ENCODE measurements around the gene MYLIP. TPM values are rescaled to one million over a fixed set of nuclear protein-coding genes. Genes with fewer than 3 reads are reported as not detected.

Gene MYLIP
- total RNA-seq, 1 experiment from 2014 or later, result 27.0 TPM

- WGBS (ENCODE audit: extremely low coverage, insufficient read length, low lambda C conversion rate), result no CpG with 5 or more reads among the region's 7 CpGs
- no peak overlapping the region for H3K4ac ChIP-seq (ENCODE audit: low read depth, low read length)
These were observed 30.2 kb downstream of the MYLIP start for GRCh38 chr6:16158943-16159557.

More at GRCh38 chr6:16158943-16159557, 30.2 kb downstream of the MYLIP start:
- no peak overlapping the region for H2BK120ac ChIP-seq (ENCODE audit: low read depth, low read length, poor library complexity, severe bottlenecking)
- H2AK5ac ChIP-seq (ENCODE audit: insufficient read length, low read length), result no peak overlapping the region
- peaks cover 0 to 5% (median 2%) of the 10 kb centered on the region in 3 experiments; a peak in 3 of 7 replicates for H3K36me3 Mint-ChIP-seq (ENCODE audit: insufficient read depth in 1 of 3, low read depth in 3 of 3)
- no peak overlapping the region for H2BK5ac ChIP-seq (ENCODE audit: insufficient read length, low read length)
- no peak overlapping the region for H4K91ac ChIP-seq (ENCODE audit: insufficient read length, low read depth, low read length)
- H3K79me1 ChIP-seq (ENCODE audit: insufficient read depth, low read depth, low read length, poor library complexity, severe bottlenecking), result no peaks in the 10 kb centered on the region
- H3K27ac Mint-ChIP-seq, result no peak overlapping the region
- H4K20me1 ChIP-seq (ENCODE audit: control insufficient read depth, insufficient read depth, insufficient read length), result no peaks in the 10 kb centered on the region
- H3K79me2 ChIP-seq (ENCODE audit: insufficient read depth, low read length), result no peaks in the 10 kb centered on the region
- no peak overlapping the region for H4K5ac ChIP-seq (ENCODE audit: insufficient read length, low read depth, low read length)
- no peak overlapping the region for H3K9ac ChIP-seq (ENCODE audit: extremely low read depth, insufficient read length, low read length)
- no peaks in the 10 kb centered on the region for H3K4me1 ChIP-seq (ENCODE audit: insufficient read depth, low read length)
- H2BK15ac ChIP-seq (ENCODE audit: low read depth, low read length), result no peak overlapping the region
- H3K14ac ChIP-seq (ENCODE audit: insufficient read depth, low read length), result no peak overlapping the region
- no peak overlapping the region for H3T11ph ChIP-seq (ENCODE audit: low read length)
- no peak overlapping the region for H2AFZ ChIP-seq (ENCODE audit: low read length)
- no peak overlapping the region for H3K4me3 Mint-ChIP-seq
- H3K18ac ChIP-seq (ENCODE audit: insufficient read length, low read depth, low read length), result no peak overlapping the region
- no peak overlapping the region for H2BK12ac ChIP-seq (ENCODE audit: insufficient read length, low read depth, low read length)
- H2BK20ac ChIP-seq (ENCODE audit: low read depth, low read length, poor library complexity, severe bottlenecking), result no peak overlapping the region
- H3K23ac ChIP-seq (ENCODE audit: insufficient read length, low read depth, low read length), result no peak overlapping the region
- no peaks in the 10 kb centered on the region for H3K4me1 Mint-ChIP-seq
- no peak for DNase-seq
- no peak overlapping the region for H3K4me2 ChIP-seq (ENCODE audit: insufficient read depth, insufficient read length, low read length)
- no peak overlapping the region for H3K56ac ChIP-seq (ENCODE audit: insufficient read length, low read depth, low read length)
- no peaks in the 10 kb centered on the region for H3K23me2 ChIP-seq (ENCODE audit: insufficient read length, low read depth, low read length, poor library complexity, severe bottlenecking)
- no peaks in the 10 kb centered on the region for H3K9me3 Mint-ChIP-seq
- TF ChIP-seq, protein P1, sequence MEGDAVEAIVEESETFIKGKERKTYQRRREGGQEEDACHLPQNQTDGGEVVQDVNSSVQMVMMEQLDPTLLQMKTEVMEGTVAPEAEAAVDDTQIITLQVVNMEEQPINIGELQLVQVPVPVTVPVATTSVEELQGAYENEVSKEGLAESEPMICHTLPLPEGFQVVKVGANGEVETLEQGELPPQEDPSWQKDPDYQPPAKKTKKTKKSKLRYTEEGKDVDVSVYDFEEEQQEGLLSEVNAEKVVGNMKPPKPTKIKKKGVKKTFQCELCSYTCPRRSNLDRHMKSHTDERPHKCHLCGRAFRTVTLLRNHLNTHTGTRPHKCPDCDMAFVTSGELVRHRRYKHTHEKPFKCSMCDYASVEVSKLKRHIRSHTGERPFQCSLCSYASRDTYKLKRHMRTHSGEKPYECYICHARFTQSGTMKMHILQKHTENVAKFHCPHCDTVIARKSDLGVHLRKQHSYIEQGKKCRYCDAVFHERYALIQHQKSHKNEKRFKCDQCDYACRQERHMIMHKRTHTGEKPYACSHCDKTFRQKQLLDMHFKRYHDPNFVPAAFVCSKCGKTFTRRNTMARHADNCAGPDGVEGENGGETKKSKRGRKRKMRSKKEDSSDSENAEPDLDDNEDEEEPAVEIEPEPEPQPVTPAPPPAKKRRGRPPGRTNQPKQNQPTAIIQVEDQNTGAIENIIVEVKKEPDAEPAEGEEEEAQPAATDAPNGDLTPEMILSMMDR (conservative IDR thresholded peaks at IDR 0.05), result no peak
- no peak overlapping the region for H4K8ac ChIP-seq (replicated peaks; ENCODE audit: insufficient read length, low read depth, low read length)
- no peaks in the 10 kb centered on the region for H3K9me3 ChIP-seq (ENCODE audit: control insufficient read depth, low read depth, low read length)
- H3K27me3 ChIP-seq (ENCODE audit: insufficient read depth, low read length), result no peaks in the 10 kb centered on the region
- no peaks in the 10 kb centered on the region for H3K27me3 Mint-ChIP-seq (ENCODE audit: low read depth)
- no peak overlapping the region for H3K27ac ChIP-seq (ENCODE audit: insufficient read length, low read depth, low read length)
